A549 (cell line): ENCODE data around the gene LRTM2. TPM values are rescaled to one million over a fixed set of nuclear protein-coding genes. Genes with fewer than 3 reads are reported as not detected.

Experiments
- ATAC-seq, 2 experiments: fragments of 200-7000 bp in 1 of 2; fragments of >200 bp in 1 of 2; cut with Nextera tagmentation in 1 of 2; cut with Tn5 transposase in 1 of 2; 3 replicates each; pipeline versions ENCODE4 v1.8.0 to v1.9.1; 2018 to 2020; ENCODE audit warnings: mild to moderate bottlenecking in 1 of 2, moderate library complexity in 1 of 2
- CTCF ChIA-PET: fragments of 300-600 bp; sonication (Branson Sonifier 250); formaldehyde crosslinking; extraction: SDS; loops from one replicate; lab custom pipeline; 2021; ENCODE audit warnings: antibody characterized with exemption, inconsistent platforms; lab: Yijun Ruan, JAX
- POLR2A ChIA-PET: fragments of 350-600 bp; formaldehyde crosslinking; extraction: SDS; loops from one replicate; lab custom pipeline; 2021; ENCODE audit warnings: antibody characterized with exemption, inconsistent platforms; lab: Yijun Ruan, JAX
- DNase-seq, 2 experiments: peaks; one replicate each; pipeline versions ENCODE4 v3.0.0 to v3.0.0-alpha.2; 2011 to 2016; ENCODE audit warnings: low read depth in 1 of 2, low spot score in 1 of 2
- FAIRE-seq: peaks from 2 replicates; lab custom pipeline; 2011; peaks lifted over from hg19 to GRCh38; lab: Jason Lieb, UNC
- H3K27ac ChIP-seq, 2 experiments: fragments of >200 bp; sonication (Bioruptor Twin); formaldehyde crosslinking; 3 replicates each; pipeline ENCODE4 v1.5.1; 2016 to 2017
- H3K4me1 ChIP-seq: fragments of >200 bp; sonication (Bioruptor Twin); formaldehyde crosslinking; 3 replicates; pipeline ENCODE4 v1.6.1; 2016
- H3K4me2 ChIP-seq: fragments of >200 bp; sonication (Bioruptor Twin); formaldehyde crosslinking; 3 replicates; pipeline ENCODE4 v1.6.1; 2016
- H3K4me3 ChIP-seq: fragments of >200 bp; sonication (Bioruptor Twin); formaldehyde crosslinking; 3 replicates; pipeline ENCODE4 v1.5.1; 2016
- H3K9me3 ChIP-seq: fragments of >200 bp; sonication (Bioruptor Twin); formaldehyde crosslinking; 3 replicates; pipeline ENCODE4 v1.6.1; 2016
- BHLHE40 ChIP-seq: IDR thresholded peaks from 2 replicates; pipeline ENCODE4 v1.6.1; 2012; ENCODE audit warnings: low read depth, low read length, inconsistent platforms
- EHF ChIP-seq: fragments of 250-450 bp; sonication (Bioruptor Pico); IDR thresholded peaks from 2 replicates; pipeline ENCODE4 v1.5.0; 2020; ENCODE audit warnings: mild to moderate bottlenecking
- EP300 ChIP-seq, 2 experiments: fragments of >200 bp; sonication (Bioruptor Twin); formaldehyde crosslinking; IDR thresholded peaks; 2 replicates in 1 of 2; 3 replicates in 1 of 2; pipeline ENCODE4 v1.6.1; 2016 to 2017
- ESRRA ChIP-seq: fragments of 150-350 bp; IDR thresholded peaks from 2 replicates; pipeline ENCODE4 v1.6.1; 2014; ENCODE audit warnings: mild to moderate bottlenecking, low read length, borderline replicate concordance
- FOSB ChIP-seq: fragments of 250-450 bp; sonication (Bioruptor Pico); IDR thresholded peaks from 2 replicates; pipeline ENCODE4 v1.5.0; 2020; ENCODE audit warnings: mild to moderate bottlenecking, moderate library complexity
- KDM1A ChIP-seq: fragments of 200-600 bp; sonication (generic); IDR thresholded peaks from 2 replicates; pipeline ENCODE4 v1.6.1; 2016; ENCODE audit warnings: low read depth, mild to moderate bottlenecking
- MAZ ChIP-seq: fragments of 150-350 bp; IDR thresholded peaks from 2 replicates; pipeline ENCODE4 v1.6.1; 2014; ENCODE audit warnings: antibody characterized with exemption, low read depth, low read length, borderline replicate concordance
- RFX5 ChIP-seq: fragments of 450-650 bp; IDR thresholded peaks from 2 replicates; pipeline ENCODE4 v1.7.1; 2014; ENCODE audit warnings: antibody characterized with exemption, mild to moderate bottlenecking, moderate library complexity
- RNF2 ChIP-seq: fragments of 200-600 bp; sonication (generic); IDR thresholded peaks from 2 replicates; pipeline ENCODE4 v1.6.1; 2016; ENCODE audit warnings: low read depth, mild to moderate bottlenecking, antibody characterized with exemption, moderate library complexity, borderline replicate concordance
- SMC3 ChIP-seq: fragments of >200 bp; sonication (Bioruptor Twin); formaldehyde crosslinking; IDR thresholded peaks from 3 replicates; pipeline ENCODE4 v1.6.1; 2018; ENCODE audit warnings: inconsistent platforms
- SREBF2 ChIP-seq: fragments of 450-650 bp; IDR thresholded peaks from 2 replicates; pipeline ENCODE4 v1.6.1; 2014; ENCODE audit warnings: mild to moderate bottlenecking, moderate library complexity
- TP53 ChIP-seq: fragments of 250-450 bp; sonication (Bioruptor Pico); IDR thresholded peaks from 2 replicates; pipeline ENCODE4 v1.5.0; 2021; ENCODE audit warnings: mild to moderate bottlenecking, moderate library complexity
- USF2 ChIP-seq: fragments of 450-650 bp; IDR thresholded peaks from 2 replicates; pipeline ENCODE4 v1.6.1; 2014; ENCODE audit warnings: antibody characterized with exemption
- ZC3H11A ChIP-seq: fragments of 450-650 bp; IDR thresholded peaks from 2 replicates; pipeline ENCODE4 v1.6.1; 2014; ENCODE audit warnings: antibody characterized with exemption, mild to moderate bottlenecking
- WGBS: methylation state at CpG from one replicate; pipeline ENCODE4 v1.1.6; 2017; ENCODE audit errors: missing lambda C conversion rate; 5-methylcytosine and 5-hydroxymethylcytosine counted together
- polyA plus RNA-seq, 4 experiments: library from polyadenylated mRNA; depleted of rRNA in 3 of 4; stranded (reverse); fragments of >200 nt; fragmentation: RNase III in 1 of 4; extraction: RNeasy Plus Mini Kit Qiagen cat#74134 plus additional on column Dnase treatment in 1 of 4; gene quantifications; 2 replicates in 3 of 4; 3 replicates in 1 of 4; pipeline ENCODE4 v1.2.3, GENCODE V29; 2011 to 2017
- TF ChIP-seq, protein P1 (sequence below): fragments of 250-450 bp; sonication (Bioruptor Pico); IDR thresholded peaks from 2 replicates; pipeline ENCODE4 v1.5.0; 2020; ENCODE audit warnings: low read depth, mild to moderate bottlenecking, moderate library complexity
- TF ChIP-seq, protein P2 (sequence below): fragments of >200 bp; sonication (Bioruptor Twin); formaldehyde crosslinking; IDR thresholded peaks from 2 replicates; pipeline ENCODE4 v1.6.1; 2016

The LRTM2 gene
- polyA plus RNA-seq, 2 of the 4 experiments (the other 2 are of a cell fraction) = not detected

DNA sequence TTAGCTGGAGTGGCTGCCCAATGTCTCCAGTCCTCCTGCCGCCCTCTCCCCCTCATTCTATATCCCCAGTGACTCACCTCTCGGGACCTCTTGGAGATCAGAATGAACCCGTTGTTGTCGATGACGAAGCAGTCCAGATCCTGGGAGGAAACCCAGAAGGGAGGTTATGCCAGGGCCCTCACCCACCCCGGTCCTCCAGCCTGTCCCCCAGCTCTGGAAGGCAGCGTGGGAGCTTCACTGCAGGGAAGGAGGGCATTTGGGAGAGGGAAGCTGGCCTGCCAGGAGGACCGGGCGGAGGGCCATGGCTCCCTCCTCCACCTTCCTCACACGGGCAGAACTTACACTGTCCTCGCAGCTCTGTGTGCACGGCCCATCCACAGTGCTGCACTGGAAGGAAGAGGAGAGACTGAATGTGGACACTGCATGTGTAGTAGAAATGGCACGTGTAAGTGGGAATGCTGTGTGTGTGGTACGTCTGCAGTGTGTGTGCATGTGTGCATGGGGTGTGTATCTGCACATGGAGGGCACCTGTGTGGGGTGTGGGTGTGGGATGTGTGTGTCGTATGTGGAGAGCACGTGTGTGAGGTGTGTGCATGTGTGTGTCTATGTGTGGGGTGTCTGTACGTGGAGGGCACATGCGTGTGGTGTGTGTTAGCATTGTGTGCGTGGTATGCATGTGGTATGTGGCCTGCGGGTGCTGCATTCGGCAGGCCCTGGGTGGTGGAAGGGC is 10.0 kb upstream of the LRTM2 start:
- DNase-seq (no peak), FAIRE-seq (no peak), ATAC-seq (no peak)
- Histone ChIP-seq H3K9me3 (no peaks in the 10 kb centered on the region), H3K4me3 (no peak overlapping the region), H3K4me2 (no peak overlapping the region), H3K27ac (no peak overlapping the region), H3K4me1 (0 out of 3 replicates have a peak, but pooled peaks cover 3% of the 10 kb centered on the region)
- POLR2A ChIA-PET = no interaction called here
- TF ChIP-seq SMC3 = no peak
- TF ChIP-seq SREBF2 = no peak
- CTCF ChIA-PET = interaction anchor here (4.5 kb wide), 1 partner anchor 129 kb away, joined by 17 read pairs; no protein-coding TSS in a partner anchor
- WGBS = 72% methylated on average over 21 of the region's 21 CpGs

- ChIA-PET CTCF (interaction anchor here (1.2 to 4.5 kb wide), 2 partner anchors 15 to 129 kb away, joined by 5 to 17 read pairs; no protein-coding TSS in a partner anchor), POLR2A (no interaction called here)
- no peak for TF ChIP-seq ESRRA
- no peak for TF ChIP-seq KDM1A
- no peak for TF ChIP-seq BHLHE40
- TF ChIP-seq RNF2 = no peak
- no peak for FAIRE-seq
- Histone ChIP-seq H3K4me2 (no peak overlapping the region), H3K4me3 (no peak overlapping the region), H3K9me3 (no peaks in the 10 kb centered on the region), H3K27ac (no peak overlapping the region), H3K4me1 (0 out of 3 replicates have a peak, but pooled peaks cover 3% of the 10 kb centered on the region)
- no peak for DNase-seq
- WGBS = 63% methylated on average over 10 of the region's 10 CpGs
- no peak for ATAC-seq
These were observed 9.5 kb upstream of the LRTM2 start for GRCh38 chr12:1810931-1811280.

DNA sequence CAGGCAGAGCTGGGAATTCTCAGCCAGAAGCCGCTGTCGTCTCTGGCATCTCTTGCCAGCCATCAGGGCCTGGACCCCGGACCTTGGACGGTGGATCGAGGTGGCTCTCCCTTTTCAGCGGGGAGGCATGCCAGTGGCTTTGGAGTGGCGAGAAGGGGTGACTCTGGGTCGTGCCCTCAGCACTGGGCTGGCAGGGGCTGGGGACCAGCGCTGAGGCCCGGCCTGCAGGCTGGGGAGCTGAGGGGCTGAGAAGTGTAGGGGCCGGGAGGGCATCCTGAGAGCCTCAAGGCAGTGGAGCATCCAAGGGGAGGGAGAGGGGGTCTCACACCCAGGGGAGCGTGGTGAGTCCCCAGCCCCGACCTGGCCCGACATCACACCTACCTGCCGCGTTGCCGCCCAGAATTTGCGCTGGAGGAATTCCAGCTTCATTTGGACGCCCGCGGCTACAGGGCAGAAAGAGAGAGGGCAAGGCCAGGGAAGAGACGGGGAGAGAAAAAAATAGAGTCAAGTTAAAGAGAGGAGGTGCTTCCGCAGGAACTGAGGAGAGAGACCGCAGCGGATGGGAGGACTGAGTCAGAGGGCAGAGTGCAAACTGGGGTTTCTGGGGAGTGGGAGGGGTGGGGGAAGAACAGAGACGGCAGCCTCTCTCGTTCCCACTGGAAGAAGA is 9.0 kb upstream of the LRTM2 start:
- ATAC-seq = no peak
- POLR2A ChIA-PET = no interaction called here
- Histone ChIP-seq H3K27ac (no peak overlapping the region), H3K9me3 (no peaks in the 10 kb centered on the region)
- CTCF ChIA-PET = interaction anchor here (0.6 to 4.5 kb wide), 4 partner anchors 14 to 973 kb away, joined by 3 to 17 read pairs (median 4); no protein-coding TSS in a partner anchor
- TF ChIP-seq TP53 = no peak
- TF ChIP-seq, protein P1, sequence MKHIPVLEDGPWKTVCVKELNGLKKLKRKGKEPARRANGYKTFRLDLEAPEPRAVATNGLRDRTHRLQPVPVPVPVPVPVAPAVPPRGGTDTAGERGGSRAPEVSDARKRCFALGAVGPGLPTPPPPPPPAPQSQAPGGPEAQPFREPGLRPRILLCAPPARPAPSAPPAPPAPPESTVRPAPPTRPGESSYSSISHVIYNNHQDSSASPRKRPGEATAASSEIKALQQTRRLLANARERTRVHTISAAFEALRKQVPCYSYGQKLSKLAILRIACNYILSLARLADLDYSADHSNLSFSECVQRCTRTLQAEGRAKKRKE = no peak
- TF ChIP-seq, protein P2, sequence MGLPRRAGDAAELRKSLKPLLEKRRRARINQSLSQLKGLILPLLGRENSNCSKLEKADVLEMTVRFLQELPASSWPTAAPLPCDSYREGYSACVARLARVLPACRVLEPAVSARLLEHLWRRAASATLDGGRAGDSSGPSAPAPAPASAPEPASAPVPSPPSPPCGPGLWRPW = no peak
- TF ChIP-seq RNF2 = no peak
- no peak for TF ChIP-seq RFX5
- no peak for TF ChIP-seq FOSB
- no peak for TF ChIP-seq EHF (CRISPR knock-in tag)
- no peak for TF ChIP-seq SMC3
- TF ChIP-seq EP300 (IDR thresholded peaks at IDR 0.05) = no peak
- no peak for TF ChIP-seq ZC3H11A
- TF ChIP-seq, all 56 proteins: peak for 0
- Histone ChIP-seq H3K4me2 (no peak overlapping the region), H3K4me1 (0 out of 3 replicates have a peak, but pooled peaks cover 3% of the 10 kb centered on the region), H3K4me3 (no peak overlapping the region)
- FAIRE-seq = no peak
- 71% methylated on average over 24 of the region's 27 CpGs for WGBS
- DNase-seq = no peak

DNA sequence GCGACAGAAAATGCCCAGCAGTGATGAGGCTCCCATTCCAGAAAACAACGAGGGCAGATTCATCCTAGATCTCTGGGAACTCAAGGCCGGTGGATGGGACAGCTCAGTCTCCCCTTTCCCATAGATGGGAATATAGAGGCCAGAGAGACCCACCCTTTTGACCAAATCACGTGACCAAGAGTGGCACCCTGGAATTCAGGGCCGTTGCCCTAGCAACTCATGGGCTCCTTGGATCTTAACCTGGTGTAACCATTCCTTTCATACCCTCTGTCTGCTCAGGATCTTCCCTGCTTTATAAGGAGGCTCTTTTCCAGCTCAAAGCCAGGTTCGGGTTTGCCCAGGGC is 8.4 kb upstream of the LRTM2 start:
- CTCF ChIA-PET = interaction anchor here (0.5 to 4.5 kb wide), 6 partner anchors 14 to 974 kb away, joined by 3 to 17 read pairs (median 3); no protein-coding TSS in a partner anchor

More for the DNA sequence above, 8.4 kb upstream of the LRTM2 start:
- WGBS = 39% methylated on average over 6 of the region's 6 CpGs
- Histone ChIP-seq H3K4me1 (0 out of 3 replicates have a peak, but pooled peaks cover 3% of the 10 kb centered on the region), H3K9me3 (no peaks in the 10 kb centered on the region)
- POLR2A ChIA-PET = no interaction called here
- TF ChIP-seq USF2 (peak; percentile 27; the same call in 1 of the 2 replicates), MAZ (no peak)
- TF ChIP-seq, all 56 proteins: peak for 1
- FAIRE-seq (no peak), ATAC-seq (no peak), DNase-seq (no peak)
- Histone ChIP-seq H3K27ac (no peak overlapping the region), H3K4me3 (no peak overlapping the region), H3K4me2 (no peak overlapping the region)
